Measurements from ENCODE around the gene SLC37A3. TPM values are rescaled to one million over a fixed set of nuclear protein-coding genes. Genes with fewer than 3 reads are reported as not detected.

SLC37A3 gene
- total and polyA plus RNA-seq, 2 experiments from 2014 or later: 44.9 to 64.5 TPM

GRCh38 chr7:140349144-140349771 is 49.1 kb downstream of the SLC37A3 start:
- Histone ChIP-seq H3K4me1 (ENCODE audit: insufficient read depth) (no peaks in the 10 kb centered on the region), H4K20me1 (ENCODE audit: insufficient read depth, poor library complexity, severe bottlenecking) (no peaks in the 10 kb centered on the region), H3K9me2 (replicated peaks; ENCODE audit: insufficient read depth) (no peaks in the 10 kb centered on the region), H3K79me2 (no peaks in the 10 kb centered on the region), H3K36me3 (replicated peaks; ENCODE audit: insufficient read depth, low read depth) (no peaks in the 10 kb centered on the region), H3K27ac (peak overlapping the region; percentile 51), H3K4me3 (no peak overlapping the region), H3K27me3 (no peaks in the 10 kb centered on the region), H3K9me3 (ENCODE audit: low read depth) (no peaks in the 10 kb centered on the region), H3K4me2 (no peak overlapping the region), H2AFZ (no peak overlapping the region)
- WGBS (ENCODE audit: low lambda C conversion rate, missing lambda C conversion rate): 72% methylated on average over 8 of the region's 8 CpGs
- no peak for DNase-seq (ENCODE audit: low spot score)
- no peak for TF ChIP-seq CTCF (IDR thresholded peaks at IDR 0.05; ENCODE audit: poor library complexity)
- TF ChIP-seq EZH2 (IDR thresholded peaks at IDR 0.05; ENCODE audit: borderline replicate concordance): no peak
- TF ChIP-seq EZH2phosphoT487 (IDR thresholded peaks at IDR 0.05; ENCODE audit: low read depth, severe bottlenecking, unreplicated experiment): no peak

- DNase-seq (ENCODE audit: low spot score): no peak
- H4K20me1 ChIP-seq (ENCODE audit: insufficient read depth, poor library complexity, severe bottlenecking): no peaks in the 10 kb centered on the region
- H3K4me2 ChIP-seq: no peak overlapping the region
- H3K9me2 ChIP-seq (replicated peaks; ENCODE audit: insufficient read depth): no peaks in the 10 kb centered on the region
- H3K4me3 ChIP-seq: no peak overlapping the region
- H2AFZ ChIP-seq: no peak overlapping the region
- TF ChIP-seq EZH2phosphoT487 (IDR thresholded peaks at IDR 0.05; ENCODE audit: low read depth, severe bottlenecking, unreplicated experiment) (no peak), CTCF (IDR thresholded peaks at IDR 0.05; ENCODE audit: poor library complexity) (no peak)
- no peaks in the 10 kb centered on the region for H3K27me3 ChIP-seq
- WGBS (ENCODE audit: low lambda C conversion rate, missing lambda C conversion rate): 78% methylated on average over 13 of the region's 13 CpGs
- H3K79me2 ChIP-seq: no peaks in the 10 kb centered on the region
- H3K27ac ChIP-seq: peak overlapping the region; percentile 51
- no peaks in the 10 kb centered on the region for H3K9me3 ChIP-seq (ENCODE audit: low read depth)
- no peaks in the 10 kb centered on the region for H3K4me1 ChIP-seq (ENCODE audit: insufficient read depth)
- H3K36me3 ChIP-seq (replicated peaks; ENCODE audit: insufficient read depth, low read depth): no peaks in the 10 kb centered on the region
Measured at GRCh38 chr7:140348161-140348849, 50.0 kb downstream of the SLC37A3 start.

- WGBS (ENCODE audit: low lambda C conversion rate, missing lambda C conversion rate): 83% methylated on average over 5 of the region's 5 CpGs
- H4K20me1 ChIP-seq (ENCODE audit: insufficient read depth, poor library complexity, severe bottlenecking): no peaks in the 10 kb centered on the region
Measured at GRCh38 chr7:140347218-140347617, 51.1 kb downstream of the SLC37A3 start.

More at GRCh38 chr7:140347218-140347617, 51.1 kb downstream of the SLC37A3 start:
- no peaks in the 10 kb centered on the region for H3K36me3 ChIP-seq (replicated peaks; ENCODE audit: insufficient read depth, low read depth)
- no peaks in the 10 kb centered on the region for H3K4me1 ChIP-seq (ENCODE audit: insufficient read depth)
- H3K79me2 ChIP-seq: no peaks in the 10 kb centered on the region
- no peak overlapping the region for H3K4me3 ChIP-seq
- no peak for TF ChIP-seq CTCF (IDR thresholded peaks at IDR 0.05; ENCODE audit: poor library complexity)
- TF ChIP-seq EZH2phosphoT487 (IDR thresholded peaks at IDR 0.05; ENCODE audit: low read depth, severe bottlenecking, unreplicated experiment): no peak
- no peak for TF ChIP-seq EZH2 (IDR thresholded peaks at IDR 0.05; ENCODE audit: borderline replicate concordance)
- H3K27ac ChIP-seq: no peak overlapping the region
- no peaks in the 10 kb centered on the region for H3K27me3 ChIP-seq
- no peak for DNase-seq (ENCODE audit: low spot score)
- no peaks in the 10 kb centered on the region for H3K9me3 ChIP-seq (ENCODE audit: low read depth)
- H3K9me2 ChIP-seq (replicated peaks; ENCODE audit: insufficient read depth): no peaks in the 10 kb centered on the region
- H2AFZ ChIP-seq: no peak overlapping the region
- no peak overlapping the region for H3K4me2 ChIP-seq
